Neural crest cell (in vitro differentiated cells): ENCODE measurements around the gene KRT35. TPM values are rescaled to one million over a fixed set of nuclear protein-coding genes. Genes with fewer than 3 reads are reported as not detected.

ENCODE experiments used
- DNase-seq: peaks from one replicate; pipeline ENCODE4 v3.0.0; 2021; ENCODE audit warnings: low read depth, mixed read lengths, low spot score
- H3K27ac Mint-ChIP-seq: one replicate; pipeline ENCODE4 v1.8.0; 2021; ENCODE audit warnings: mild to moderate bottlenecking, mixed read lengths; ENCODE audit not compliant: unreplicated experiment
- H3K27me3 Mint-ChIP-seq: 2 replicates; pipeline ENCODE4 v1.8.0; 2021; ENCODE audit warnings: low read depth, mild to moderate bottlenecking, mixed read lengths
- H3K36me3 Mint-ChIP-seq: 2 replicates; pipeline ENCODE4 v1.8.0; 2021; ENCODE audit warnings: low read depth, mild to moderate bottlenecking, mixed read lengths
- H3K4me1 Mint-ChIP-seq: 2 replicates; pipeline ENCODE4 v1.8.0; 2021; ENCODE audit warnings: mixed read lengths
- H3K4me3 Mint-ChIP-seq: one replicate; pipeline ENCODE4 v1.8.0; 2021; ENCODE audit warnings: mild to moderate bottlenecking, mixed read lengths
- H3K9me3 Mint-ChIP-seq: 2 replicates; pipeline ENCODE4 v1.8.0; 2021; ENCODE audit warnings: mixed read lengths
- CTCF ChIP-seq: fragments of 200-600 bp; sonication (generic); conservative IDR thresholded peaks from 2 replicates; pipeline ENCODE4 v1.5.0; 2021; ENCODE audit warnings: antibody characterized with exemption, mild to moderate bottlenecking
- long read RNA-seq: library from polyadenylated mRNA; unstranded; transcript quantifications from one replicate; pipeline ENCODE4 v2.0.0, GENCODE V29; 2020
- total RNA-seq: library from RNA; stranded (reverse); gene quantifications from 2 replicates; pipeline ENCODE4 v1.2.1, GENCODE V29; 2021

KRT35 gene
- not detected in 2 replicates for total RNA-seq
- long read RNA-seq: 0 reads

- TF ChIP-seq CTCF: no peak
- H3K27ac Mint-ChIP-seq: no peak within 1 kb of the TSS
Measured at GRCh38 chr17:41481036-41481435, at the start of gene KRT35. KRT35 (minus strand) TSS chr17:41481151; CDS start chr17:41481097, 54 bp downstream.

GRCh38 chr17:41530062-41531048, 49.4 kb upstream of the KRT35 start:
- Mint-ChIP-seq H3K9me3 (no peaks in the 10 kb centered on the region), H3K36me3 (no peaks in the 10 kb centered on the region), H3K4me1 (peaks cover 5% of the 10 kb centered on the region), H3K27ac (no peak overlapping the region), H3K27me3 (peaks cover 84% of the 10 kb centered on the region), H3K4me3 (no peak overlapping the region)
- DNase-seq: no peak
- TF ChIP-seq CTCF: no peak

More at GRCh38 chr17:41481036-41481435, at the start of gene KRT35:
- Mint-ChIP-seq H3K36me3 (no peaks in the 10 kb centered on the region), H3K9me3 (no peaks in the 10 kb centered on the region), H3K27me3 (no peaks in the 10 kb centered on the region), H3K4me3 (no peak within 1 kb of the TSS), H3K4me1 (peaks cover 4% of the 10 kb centered on the region)
- no peak for DNase-seq

- H3K36me3 Mint-ChIP-seq: no peaks in the 10 kb centered on the region
- H3K9me3 Mint-ChIP-seq: no peaks in the 10 kb centered on the region
- no peak overlapping the region for H3K4me3 Mint-ChIP-seq
- H3K4me1 Mint-ChIP-seq: peaks cover 5% of the 10 kb centered on the region
- peaks cover 86% of the 10 kb centered on the region for H3K27me3 Mint-ChIP-seq
- DNase-seq: no peak
- no peak for TF ChIP-seq CTCF
- no peak overlapping the region for H3K27ac Mint-ChIP-seq
Measured at GRCh38 chr17:41529491-41529915, 48.6 kb upstream of the KRT35 start.

- peaks cover 90% of the 10 kb centered on the region for H3K27me3 Mint-ChIP-seq
- no peak for TF ChIP-seq CTCF
- H3K27ac Mint-ChIP-seq: no peak overlapping the region
Measured at GRCh38 chr17:41528959-41529353, 48.0 kb upstream of the KRT35 start.

GRCh38 chr17:41527063-41528023, 46.4 kb upstream of the KRT35 start:
- Mint-ChIP-seq H3K4me1 (peaks cover 5% of the 10 kb centered on the region), H3K36me3 (no peaks in the 10 kb centered on the region), H3K27me3 (peaks cover 80% of the 10 kb centered on the region), H3K9me3 (no peaks in the 10 kb centered on the region), H3K4me3 (peak overlapping the region; percentile 56), H3K27ac (no peak overlapping the region)
- TF ChIP-seq CTCF: no peak
- no peak for DNase-seq

More at GRCh38 chr17:41528959-41529353, 48.0 kb upstream of the KRT35 start:
- H3K9me3 Mint-ChIP-seq: no peaks in the 10 kb centered on the region
- no peaks in the 10 kb centered on the region for H3K36me3 Mint-ChIP-seq
- peaks cover 5% of the 10 kb centered on the region for H3K4me1 Mint-ChIP-seq
- DNase-seq: no peak
- no peak overlapping the region for H3K4me3 Mint-ChIP-seq
